ENCODE results near the gene FERMT3.
A peak's percentile ranks its signal among the peaks of the same experiment; 100 is the strongest.

Gene FERMT3

DNA sequence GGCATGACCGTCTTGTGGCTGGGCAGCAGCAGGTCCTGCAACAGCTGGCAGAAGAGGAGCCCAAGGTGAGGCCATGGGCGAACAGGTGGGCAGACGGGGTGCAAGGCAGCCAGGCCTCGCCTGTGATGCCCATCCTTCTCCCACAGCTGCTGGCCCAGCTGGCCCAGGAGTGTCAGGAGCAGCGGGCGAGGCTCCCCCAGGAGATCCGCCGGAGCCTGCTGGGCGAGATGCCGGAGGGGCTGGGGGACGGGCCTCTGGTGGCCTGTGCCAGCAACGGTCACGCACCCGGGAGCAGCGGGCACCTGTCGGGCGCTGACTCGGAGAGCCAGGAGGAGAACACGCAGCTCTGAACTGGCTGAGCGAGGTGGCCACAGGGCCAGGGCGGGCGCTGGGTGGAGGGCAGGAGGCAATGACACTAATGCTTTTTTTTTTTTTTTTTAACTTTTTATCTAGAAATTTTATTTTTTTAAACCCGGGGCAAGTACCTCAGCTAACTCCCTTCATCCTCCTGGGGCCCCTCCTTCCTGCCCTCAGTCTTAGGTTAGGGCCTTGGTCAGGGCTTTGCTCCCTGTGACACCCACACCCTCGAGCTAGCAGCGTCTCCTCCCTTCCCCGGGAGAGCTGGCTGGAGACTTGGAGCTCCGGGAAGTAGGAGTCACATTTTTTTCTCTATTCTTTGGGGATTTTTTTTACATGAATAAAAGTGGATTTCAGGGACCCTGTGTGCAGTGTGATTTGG, 60.9 kb downstream of the FERMT3 start:
- no peak for DNase-seq

DNA sequence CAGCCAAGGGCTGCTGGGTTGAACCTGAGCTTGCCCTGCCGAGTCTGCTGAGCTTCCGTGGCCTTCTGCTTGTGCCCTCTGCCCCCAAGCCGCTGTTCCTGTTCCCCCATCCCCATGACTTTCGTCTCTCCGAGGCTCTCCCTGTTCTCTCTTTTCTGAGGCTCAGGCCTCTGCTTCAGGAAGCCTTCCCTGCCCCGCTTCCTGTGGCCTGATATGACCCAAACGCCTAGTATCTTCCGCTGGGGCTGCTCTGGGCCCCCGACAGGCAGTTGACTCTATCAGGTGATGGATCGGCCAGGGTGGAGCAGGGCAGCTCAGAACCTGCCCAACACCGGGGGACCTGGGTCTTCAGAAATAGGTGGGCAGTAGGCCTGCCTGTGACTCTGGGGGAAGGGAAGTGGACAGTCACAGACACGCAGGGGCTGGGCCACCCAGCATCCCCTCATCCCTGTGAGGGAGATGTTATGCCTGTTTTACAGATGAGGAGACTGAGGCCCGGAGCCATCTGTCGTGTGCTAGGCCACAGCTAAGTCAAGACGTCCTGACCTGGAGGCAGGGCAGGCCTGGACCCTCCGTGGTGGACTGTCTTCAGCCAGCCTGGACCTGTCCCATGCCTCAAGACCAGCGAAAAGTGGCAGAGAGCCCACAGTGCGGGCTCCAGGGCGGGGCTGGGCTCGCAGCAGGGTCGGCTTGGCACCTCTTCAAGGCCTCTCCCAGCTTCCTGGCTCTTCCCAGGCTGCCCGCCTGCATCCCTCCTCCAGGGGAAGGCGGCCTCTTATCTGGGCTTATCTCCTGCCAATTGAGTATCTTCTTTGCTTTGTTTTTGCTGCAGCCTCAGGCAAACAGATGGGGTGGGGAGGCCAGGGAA, 61.7 kb downstream of the FERMT3 start:
- peak; percentile 6 for DNase-seq

DNA sequence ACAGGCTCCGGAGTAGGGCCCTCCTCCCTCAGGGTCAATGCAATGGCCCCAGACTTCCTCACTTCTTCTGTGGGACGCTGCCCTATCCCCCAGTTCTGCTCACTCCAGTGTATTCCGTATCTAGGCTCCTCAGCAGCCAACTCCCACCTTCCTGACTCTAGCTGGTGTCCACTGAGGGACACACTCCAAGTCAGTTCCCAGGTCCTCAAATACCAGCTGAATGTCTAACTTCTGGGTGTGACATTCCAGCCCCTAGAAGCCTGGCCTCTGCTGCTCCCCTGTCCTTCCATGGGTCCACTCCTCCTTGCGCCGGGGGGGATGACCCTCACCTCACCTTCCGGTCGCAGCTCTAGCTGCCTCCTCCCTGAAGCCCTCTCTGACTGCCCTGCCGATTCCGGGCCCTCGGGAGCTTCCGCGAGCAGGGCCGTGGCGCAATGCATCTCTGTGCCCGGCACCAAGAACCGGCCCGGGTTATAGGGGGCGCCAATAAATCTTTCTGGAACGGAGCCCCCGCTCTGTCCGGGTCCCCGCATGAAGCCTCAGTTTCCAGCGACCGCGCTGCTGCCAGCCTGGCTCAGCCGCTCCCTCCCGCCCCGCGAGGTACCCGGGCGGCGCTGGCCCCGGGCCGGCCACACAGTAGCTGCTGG, 62.5 kb downstream of the FERMT3 start:
- DNase-seq, result no peak

DNA sequence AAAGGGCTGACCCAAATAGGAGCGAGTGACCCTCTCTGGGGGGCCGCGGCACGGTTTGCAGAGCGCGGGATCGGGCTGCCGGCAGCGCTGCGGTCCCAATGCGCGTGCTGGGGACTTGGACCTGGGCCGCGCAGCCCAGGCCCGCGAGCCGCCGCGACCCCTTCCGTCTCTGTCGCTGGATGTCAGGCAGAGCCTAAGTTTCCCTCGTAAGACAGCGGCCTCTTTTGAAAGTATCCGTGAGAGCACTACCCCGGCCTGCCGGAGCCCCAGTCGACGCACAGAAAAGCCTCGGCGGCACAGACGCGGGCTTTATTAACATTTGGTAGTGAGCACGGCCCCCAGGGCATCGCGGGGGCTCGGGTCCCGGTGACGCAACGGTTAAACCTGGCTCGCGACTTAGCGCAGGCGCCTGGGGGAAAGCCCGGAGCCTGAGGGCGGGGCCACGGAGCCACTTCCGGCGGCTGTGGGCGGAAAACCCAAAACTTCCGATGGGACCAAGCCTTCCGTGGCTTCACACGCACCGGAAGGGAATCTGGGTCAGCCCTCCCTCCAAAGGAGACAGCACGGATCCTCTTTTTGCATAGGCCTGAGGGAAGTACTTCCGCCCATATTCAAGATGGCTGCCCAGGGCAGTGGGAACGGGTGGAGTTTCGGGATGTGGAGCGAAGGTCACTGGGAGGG, 63.2 kb downstream of the FERMT3 start:
- DNase-seq, result peak; percentile 99

All from NCI-H1105 treated with DMSO at 0.1 percent for 48 hours (cell line).